ENCODE results near the gene SIK3. TPM values are rescaled to one million over a fixed set of nuclear protein-coding genes. Genes with fewer than 3 reads are reported as not detected.

Gene SIK3
- total and polyA plus RNA-seq, 3 experiments from 2014 or later: 33.9 to 48.7 (median 42.8) TPM

DNA sequence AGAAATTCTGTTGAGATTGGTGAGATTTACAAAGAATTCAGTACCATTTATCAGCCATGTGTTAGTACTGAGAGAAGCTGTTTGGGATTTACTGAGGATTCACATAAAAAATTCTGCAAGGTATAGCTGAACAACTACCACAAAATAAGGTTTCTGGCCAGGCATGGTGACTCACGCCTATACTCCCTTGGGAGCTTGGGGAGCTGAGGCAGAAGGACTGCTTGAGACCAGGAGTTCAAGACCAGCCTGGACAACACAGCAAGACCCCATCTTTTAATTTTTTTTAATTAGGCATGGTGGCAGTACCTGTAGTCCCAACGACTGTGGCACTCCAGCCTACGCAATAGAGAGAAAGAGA is 86.7 kb downstream of the SIK3 start:
- CTCF ChIA-PET: interaction anchor here (0.9 kb wide), 1 partner anchor 152 kb away, joined by 3 read pairs; no protein-coding TSS in a partner anchor
- no peaks in the 10 kb centered on the region for H3K9me3 Mint-ChIP-seq
- H3K4me1 Mint-ChIP-seq: peaks cover 33 to 57% (median 41%) of the 10 kb centered on the region in 3 donors
- H3K36me3 Mint-ChIP-seq: peaks cover 0 to 4% (median 2%) of the 10 kb centered on the region in 3 donors
- H3K4me3 Mint-ChIP-seq: peak overlapping the region in 1 of 7 donors; percentile 37
- no peak for DNase-seq
- no peaks in the 10 kb centered on the region for H3K36me3 ChIP-seq (ENCODE audit: insufficient read depth, low read length)
- POLR2A ChIA-PET: no interaction called here
- no peak overlapping the region for H3K4me3 ChIP-seq (ENCODE audit: low read length)
- peaks cover 13% of the 10 kb centered on the region for H3K4me1 ChIP-seq (ENCODE audit: insufficient read depth, low read length)
- no peaks in the 10 kb centered on the region for H3K9me3 ChIP-seq (ENCODE audit: low read length)
- H3K27me3 Mint-ChIP-seq: peaks cover 0 to 1% of the 10 kb centered on the region in 2 donors
- H3K27ac Mint-ChIP-seq: peak overlapping the region in 6 of 8 donors; percentile 11 to 72 (median 43)
- H3K27ac ChIP-seq (ENCODE audit: low read depth, low read length): no peak overlapping the region
- no peaks in the 10 kb centered on the region for H3K27me3 ChIP-seq (ENCODE audit: insufficient read depth, low read length, poor library complexity, severe bottlenecking)

DNA sequence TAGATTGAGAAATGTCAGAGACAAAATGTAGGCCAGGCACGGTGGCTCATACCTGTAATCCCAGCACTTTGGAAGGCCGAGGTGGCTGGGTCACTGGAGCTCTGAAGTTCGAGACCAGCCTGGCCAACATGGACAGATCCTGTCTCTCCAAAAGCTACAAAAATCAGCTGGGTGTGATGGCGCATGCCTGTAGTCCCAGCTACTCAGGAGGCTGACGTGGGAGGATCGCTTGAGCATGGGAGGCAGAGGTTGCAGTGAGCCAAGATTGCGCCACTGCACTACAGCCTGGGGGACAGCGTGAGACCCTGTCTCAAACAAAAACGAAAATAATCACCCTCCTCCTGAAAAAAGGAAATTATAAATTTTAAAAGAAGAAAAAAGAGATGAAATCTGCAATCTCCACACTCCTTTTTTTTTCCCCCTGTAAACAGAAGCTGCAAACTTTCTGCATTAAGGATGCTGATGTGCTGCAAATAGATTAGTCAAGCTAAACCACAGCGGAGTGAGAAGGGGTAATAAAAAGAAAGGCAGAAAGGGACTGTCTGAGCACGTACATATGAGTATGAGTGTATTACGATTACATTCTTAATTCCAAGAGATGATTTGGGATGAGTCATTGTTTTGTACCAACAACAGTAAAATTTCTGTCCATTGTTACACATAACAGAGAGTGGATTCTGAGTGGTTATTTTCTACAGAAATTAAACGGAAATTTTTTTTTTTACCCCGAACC is 87.3 kb downstream of the SIK3 start:
- Mint-ChIP-seq H3K9me3 (no peaks in the 10 kb centered on the region), H3K27ac (peak overlapping the region in 7 of 8 donors; percentile 11 to 72 (median 61)), H3K36me3 (peaks cover 0 to 5% (median 2%) of the 10 kb centered on the region in 3 donors), H3K27me3 (peaks cover 0 to 1% of the 10 kb centered on the region in 2 donors), H3K4me1 (peaks cover 38 to 62% (median 47%) of the 10 kb centered on the region in 3 donors), H3K4me3 (peak overlapping the region in 3 of 7 donors; percentile 29 to 40 (median 37))
- Histone ChIP-seq H3K4me1 (ENCODE audit: insufficient read depth, low read length) (peaks cover 18% of the 10 kb centered on the region), H3K9me3 (ENCODE audit: low read length) (no peaks in the 10 kb centered on the region), H3K27me3 (ENCODE audit: insufficient read depth, low read length, poor library complexity, severe bottlenecking) (no peaks in the 10 kb centered on the region), H3K36me3 (ENCODE audit: insufficient read depth, low read length) (no peaks in the 10 kb centered on the region), H3K4me3 (ENCODE audit: low read length) (no peak overlapping the region), H3K27ac (ENCODE audit: low read depth, low read length) (no peak overlapping the region)
- ChIA-PET CTCF (interaction anchor here (0.9 kb wide), 1 partner anchor 152 kb away, joined by 3 read pairs; no protein-coding TSS in a partner anchor), POLR2A (no interaction called here)
- no peak for DNase-seq

DNA sequence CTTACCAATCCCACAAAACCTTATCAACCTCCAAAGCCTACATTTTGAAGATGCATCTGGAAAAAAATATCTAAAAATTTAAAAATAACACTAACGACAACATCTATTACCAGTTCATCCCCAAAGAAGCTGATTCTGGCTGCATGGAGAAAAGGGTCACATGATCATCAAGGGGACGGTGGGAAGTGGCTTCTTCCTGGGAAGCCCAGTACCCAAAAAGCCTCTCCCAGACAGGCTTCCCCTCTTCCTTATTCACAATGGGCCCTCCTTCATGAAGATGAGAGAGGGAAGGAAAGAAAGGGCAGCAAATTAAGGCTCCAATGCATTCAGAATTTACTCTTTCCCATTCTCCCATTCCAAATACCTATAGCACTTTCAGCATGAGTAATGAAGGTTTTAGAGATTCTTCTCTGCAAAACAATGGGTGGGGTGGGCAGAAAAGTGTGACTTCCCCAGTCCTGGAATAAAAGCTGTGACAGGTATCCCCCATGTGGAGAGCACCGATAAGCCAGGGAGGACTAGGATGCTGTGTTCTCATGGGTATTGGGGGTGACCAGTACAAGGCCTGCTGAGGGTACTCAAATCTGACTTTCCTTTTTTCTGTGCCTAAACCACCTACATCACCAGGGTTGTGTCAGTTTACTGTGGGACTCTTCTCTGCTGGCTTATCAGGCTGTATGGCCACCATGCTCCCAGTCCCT is 88.2 kb downstream of the SIK3 start:
- no peaks in the 10 kb centered on the region for H3K9me3 Mint-ChIP-seq
- POLR2A ChIA-PET: no interaction called here

DNA sequence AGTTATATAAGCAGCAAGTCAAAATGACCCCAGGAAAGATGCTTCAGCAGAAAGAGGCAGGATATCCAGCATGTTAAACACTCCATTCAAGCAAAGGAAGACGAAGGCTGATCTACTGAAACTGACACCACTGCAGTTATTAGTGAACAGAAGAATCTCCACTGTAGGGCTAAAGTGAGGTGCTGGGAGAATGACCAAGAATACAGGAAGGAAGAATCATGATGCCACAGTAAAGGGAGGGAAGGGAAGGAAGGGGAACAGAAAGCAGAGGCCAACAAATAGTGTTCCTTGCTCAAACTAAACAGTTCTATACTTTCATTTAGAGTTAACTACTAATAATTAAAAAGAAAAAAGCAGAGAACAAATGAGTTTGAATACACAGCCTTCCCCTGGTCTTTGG is 92.5 kb downstream of the SIK3 start:
- Histone ChIP-seq H3K4me1 (ENCODE audit: insufficient read depth, low read length) (peaks cover 23% of the 10 kb centered on the region), H3K36me3 (ENCODE audit: insufficient read depth, low read length) (no peaks in the 10 kb centered on the region), H3K27me3 (ENCODE audit: insufficient read depth, low read length, poor library complexity, severe bottlenecking) (no peaks in the 10 kb centered on the region), H3K4me3 (ENCODE audit: low read length) (no peak overlapping the region), H3K27ac (ENCODE audit: low read depth, low read length) (no peak overlapping the region), H3K9me3 (ENCODE audit: low read length) (no peaks in the 10 kb centered on the region)
- H3K27ac Mint-ChIP-seq: peak overlapping the region in 7 of 8 donors; percentile 9 to 73 (median 33)
- H3K27me3 Mint-ChIP-seq: no peaks in the 10 kb centered on the region
- H3K4me3 Mint-ChIP-seq: peak overlapping the region in 2 of 7 donors; percentile 1 to 26
- H3K9me3 Mint-ChIP-seq: no peaks in the 10 kb centered on the region
- POLR2A ChIA-PET: no interaction called here
- peaks cover 0 to 16% (median 5%) of the 10 kb centered on the region in 3 donors for H3K36me3 Mint-ChIP-seq
- CTCF ChIA-PET: no interaction called here
- H3K4me1 Mint-ChIP-seq: peaks cover 63 to 78% (median 77%) of the 10 kb centered on the region in 3 donors
- DNase-seq: no peak

More for the DNA sequence above, 88.2 kb downstream of the SIK3 start:
- no peaks in the 10 kb centered on the region for H3K27me3 ChIP-seq (ENCODE audit: insufficient read depth, low read length, poor library complexity, severe bottlenecking)
- peaks cover 0 to 1% of the 10 kb centered on the region in 2 donors for H3K27me3 Mint-ChIP-seq
- no peaks in the 10 kb centered on the region for H3K9me3 ChIP-seq (ENCODE audit: low read length)
- H3K27ac Mint-ChIP-seq: peak overlapping the region in 7 of 8 donors; percentile 10 to 57 (median 26)
- no peaks in the 10 kb centered on the region for H3K36me3 ChIP-seq (ENCODE audit: insufficient read depth, low read length)
- no peak overlapping the region for H3K27ac ChIP-seq (ENCODE audit: low read depth, low read length)
- DNase-seq: no peak
- H3K4me1 ChIP-seq (ENCODE audit: insufficient read depth, low read length): peaks cover 23% of the 10 kb centered on the region
- no peak overlapping the region for H3K4me3 Mint-ChIP-seq
- CTCF ChIA-PET: no interaction called here
- H3K4me3 ChIP-seq (ENCODE audit: low read length): no peak overlapping the region
- H3K4me1 Mint-ChIP-seq: peaks cover 46 to 70% (median 56%) of the 10 kb centered on the region in 3 donors
- H3K36me3 Mint-ChIP-seq: peaks cover 0 to 3% (median 2%) of the 10 kb centered on the region in 3 donors

DNA sequence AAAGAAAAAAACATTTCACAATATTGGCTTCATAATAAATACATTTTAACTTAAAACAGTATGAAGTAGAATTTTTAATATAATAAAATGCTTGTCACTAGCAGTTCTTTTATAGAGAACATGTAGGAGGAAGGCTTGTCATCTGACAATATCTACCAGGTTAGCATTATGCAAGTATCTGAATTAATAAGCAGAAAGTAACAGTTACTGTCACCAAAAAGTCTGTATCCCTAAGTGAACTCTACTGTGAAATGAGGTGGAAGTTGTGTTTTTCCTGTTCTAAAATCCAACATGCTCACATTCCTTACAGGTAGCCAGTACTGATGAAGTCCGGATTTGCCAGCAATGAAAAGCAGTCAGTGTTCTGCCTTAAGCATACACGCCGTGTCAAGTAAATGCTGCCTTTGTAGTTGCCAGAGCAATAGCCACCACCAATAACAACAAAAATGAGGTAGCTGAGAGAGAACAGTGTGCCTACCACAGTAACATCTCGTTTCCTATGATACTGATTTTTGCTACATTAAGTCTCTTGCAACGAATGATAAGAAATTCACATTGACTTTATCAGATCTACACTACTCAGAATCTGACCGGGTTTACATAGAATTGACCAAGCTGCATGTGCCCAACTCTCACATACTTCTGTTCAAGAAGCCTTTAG is 95.5 kb downstream of the SIK3 start:
- H3K9me3 ChIP-seq (ENCODE audit: low read length): no peaks in the 10 kb centered on the region
- no peaks in the 10 kb centered on the region for H3K9me3 Mint-ChIP-seq
- ChIA-PET CTCF (interaction anchor here (1.5 kb wide), 1 partner anchor 73 kb away, joined by 5 read pairs; no protein-coding TSS in a partner anchor), POLR2A (interaction anchor here (1.4 kb wide), 1 partner anchor 9 kb away, joined by 3 read pairs; no protein-coding TSS in a partner anchor)
- peaks cover 17% of the 10 kb centered on the region for H3K4me1 ChIP-seq (ENCODE audit: insufficient read depth, low read length)
- no peak for DNase-seq
- H3K4me1 Mint-ChIP-seq: peaks cover 70 to 85% (median 81%) of the 10 kb centered on the region in 3 donors
- no peak overlapping the region for H3K4me3 ChIP-seq (ENCODE audit: low read length)
- no peaks in the 10 kb centered on the region for H3K27me3 ChIP-seq (ENCODE audit: insufficient read depth, low read length, poor library complexity, severe bottlenecking)
- H3K27ac ChIP-seq (ENCODE audit: low read depth, low read length): no peak overlapping the region
- peak overlapping the region in 7 of 8 donors; percentile 28 to 88 (median 57) for H3K27ac Mint-ChIP-seq
- H3K27me3 Mint-ChIP-seq: no peaks in the 10 kb centered on the region
- peak overlapping the region in 3 of 7 donors; percentile 9 to 66 (median 51) for H3K4me3 Mint-ChIP-seq
- peaks cover 0 to 16% (median 7%) of the 10 kb centered on the region in 3 donors for H3K36me3 Mint-ChIP-seq
- H3K36me3 ChIP-seq (ENCODE audit: insufficient read depth, low read length): no peaks in the 10 kb centered on the region

DNA sequence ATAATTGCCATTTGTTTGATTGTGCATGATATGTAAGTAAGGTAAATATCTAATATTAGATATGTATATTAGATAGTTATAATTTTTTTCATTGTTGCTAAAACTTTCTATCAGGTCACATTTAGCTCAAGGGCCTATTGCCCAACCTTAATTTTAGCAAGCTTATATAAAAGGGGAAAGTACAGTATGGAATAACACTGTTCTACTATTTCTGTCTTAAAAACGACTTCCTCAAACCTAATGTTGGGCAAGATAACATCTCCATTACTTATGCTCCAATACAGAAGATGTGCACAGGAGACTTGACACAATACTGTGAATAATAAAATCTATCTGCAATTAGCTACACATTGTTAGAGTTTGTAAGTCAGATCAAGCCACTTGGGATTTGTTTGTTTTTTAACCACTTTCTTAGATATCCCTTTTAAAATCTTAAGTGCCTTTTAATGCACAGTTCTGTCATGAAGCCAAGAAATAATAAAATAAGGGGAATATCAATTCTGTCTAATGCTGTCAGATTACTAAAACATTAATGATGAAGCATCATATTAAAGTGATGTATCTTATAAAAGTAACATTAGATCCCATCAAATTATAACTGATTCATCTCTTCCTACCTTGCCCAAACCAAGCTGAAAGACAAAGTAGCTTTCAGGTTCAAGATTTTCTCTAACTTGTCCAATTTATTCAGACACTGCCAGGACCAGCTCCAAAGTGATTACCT is 98.1 kb downstream of the SIK3 start:
- H3K36me3 Mint-ChIP-seq: peaks cover 0 to 14% (median 7%) of the 10 kb centered on the region in 3 donors
- H3K9me3 ChIP-seq (ENCODE audit: low read length): no peaks in the 10 kb centered on the region
- CTCF ChIA-PET: no interaction called here
- no peaks in the 10 kb centered on the region for H3K4me1 ChIP-seq (ENCODE audit: insufficient read depth, low read length)
- no peaks in the 10 kb centered on the region for H3K27me3 ChIP-seq (ENCODE audit: insufficient read depth, low read length, poor library complexity, severe bottlenecking)
- no peak for DNase-seq
- H3K27ac ChIP-seq (ENCODE audit: low read depth, low read length): no peak overlapping the region
- H3K27ac Mint-ChIP-seq: peak overlapping the region in 6 of 8 donors; percentile 8 to 77 (median 57)
- H3K9me3 Mint-ChIP-seq: no peaks in the 10 kb centered on the region
- H3K27me3 Mint-ChIP-seq: no peaks in the 10 kb centered on the region
- H3K36me3 ChIP-seq (ENCODE audit: insufficient read depth, low read length): no peaks in the 10 kb centered on the region
- H3K4me3 Mint-ChIP-seq: peak overlapping the region in 2 of 7 donors; percentile 7 to 20
- POLR2A ChIA-PET: interaction anchor here (0.6 kb wide), 1 partner anchor 20 kb away, joined by 3 read pairs; no protein-coding TSS in a partner anchor
- H3K4me1 Mint-ChIP-seq: peaks cover 67 to 81% (median 79%) of the 10 kb centered on the region in 3 donors
- no peak overlapping the region for H3K4me3 ChIP-seq (ENCODE audit: low read length)

DNA sequence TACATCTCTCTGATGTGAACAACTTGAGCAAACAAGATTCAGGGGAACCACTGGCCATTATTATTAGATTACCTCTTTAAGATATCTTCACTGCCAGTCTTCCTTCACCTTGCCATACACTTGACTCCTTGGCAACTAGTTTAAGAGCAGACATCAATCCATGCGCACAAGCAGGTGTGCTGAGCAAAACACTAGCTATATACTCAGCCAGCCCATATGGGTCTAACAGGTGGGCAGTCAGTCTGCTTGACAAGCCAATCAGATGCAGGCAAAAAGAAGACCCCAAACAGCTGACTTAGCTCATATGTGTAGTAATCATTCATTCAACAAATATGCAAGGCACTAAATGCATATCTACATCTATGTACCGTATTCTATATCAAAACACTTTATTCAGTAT is 101.2 kb downstream of the SIK3 start:
- no peak for DNase-seq
- ChIA-PET POLR2A (no interaction called here), CTCF (no interaction called here)
- no peak overlapping the region for H3K27ac ChIP-seq (ENCODE audit: low read depth, low read length)
- Mint-ChIP-seq H3K36me3 (peaks cover 0 to 5% (median 4%) of the 10 kb centered on the region in 3 donors), H3K27ac (peak overlapping the region in 5 of 8 donors; percentile 19 to 77 (median 32)), H3K9me3 (no peaks in the 10 kb centered on the region), H3K4me3 (no peak overlapping the region), H3K27me3 (no peaks in the 10 kb centered on the region), H3K4me1 (peaks cover 65 to 80% (median 77%) of the 10 kb centered on the region in 3 donors)
- H3K36me3 ChIP-seq (ENCODE audit: insufficient read depth, low read length): no peaks in the 10 kb centered on the region
- peaks cover 17% of the 10 kb centered on the region for H3K4me1 ChIP-seq (ENCODE audit: insufficient read depth, low read length)
- no peaks in the 10 kb centered on the region for H3K27me3 ChIP-seq (ENCODE audit: insufficient read depth, low read length, poor library complexity, severe bottlenecking)
- no peaks in the 10 kb centered on the region for H3K9me3 ChIP-seq (ENCODE audit: low read length)
- H3K4me3 ChIP-seq (ENCODE audit: low read length): no peak overlapping the region

All from CD8-positive, alpha-beta memory T cell (primary cell).